ENCODE data around the gene MARCHF10. TPM values are rescaled to one million over a fixed set of nuclear protein-coding genes. Genes with fewer than 3 reads are reported as not detected.
"Not testable (repeated sequence)": the region's sequence is repeated elsewhere in the genome, so short reads cannot be mapped to it uniquely, and the experiment has no call there.

MARCHF10 gene
- total and polyA plus RNA-seq, 12 donors, result 0.04 TPM; not detected in 11

DNA sequence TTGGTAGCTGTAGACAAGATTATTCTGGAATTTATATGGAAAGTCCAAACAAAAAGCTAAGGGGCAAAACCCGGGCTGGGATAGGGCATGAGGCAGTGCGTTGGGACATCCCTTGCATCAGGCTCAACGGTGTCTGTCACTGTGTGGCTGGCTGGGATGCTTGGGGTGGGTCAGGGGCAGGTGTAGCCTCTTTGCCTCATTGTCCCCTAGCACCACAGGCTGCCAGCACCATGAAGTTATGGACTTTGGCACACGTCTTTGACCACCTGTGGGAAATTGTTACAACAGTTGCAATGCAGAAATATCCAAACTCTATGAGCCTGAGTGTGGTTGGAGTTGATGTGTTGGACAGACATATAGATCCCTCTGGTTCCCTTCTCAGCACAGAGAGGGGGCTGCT is 32.8 kb upstream of the MARCHF10 start:
- no peaks in the 10 kb centered on the region for H3K36me3 ChIP-seq
- TF ChIP-seq, protein P1, sequence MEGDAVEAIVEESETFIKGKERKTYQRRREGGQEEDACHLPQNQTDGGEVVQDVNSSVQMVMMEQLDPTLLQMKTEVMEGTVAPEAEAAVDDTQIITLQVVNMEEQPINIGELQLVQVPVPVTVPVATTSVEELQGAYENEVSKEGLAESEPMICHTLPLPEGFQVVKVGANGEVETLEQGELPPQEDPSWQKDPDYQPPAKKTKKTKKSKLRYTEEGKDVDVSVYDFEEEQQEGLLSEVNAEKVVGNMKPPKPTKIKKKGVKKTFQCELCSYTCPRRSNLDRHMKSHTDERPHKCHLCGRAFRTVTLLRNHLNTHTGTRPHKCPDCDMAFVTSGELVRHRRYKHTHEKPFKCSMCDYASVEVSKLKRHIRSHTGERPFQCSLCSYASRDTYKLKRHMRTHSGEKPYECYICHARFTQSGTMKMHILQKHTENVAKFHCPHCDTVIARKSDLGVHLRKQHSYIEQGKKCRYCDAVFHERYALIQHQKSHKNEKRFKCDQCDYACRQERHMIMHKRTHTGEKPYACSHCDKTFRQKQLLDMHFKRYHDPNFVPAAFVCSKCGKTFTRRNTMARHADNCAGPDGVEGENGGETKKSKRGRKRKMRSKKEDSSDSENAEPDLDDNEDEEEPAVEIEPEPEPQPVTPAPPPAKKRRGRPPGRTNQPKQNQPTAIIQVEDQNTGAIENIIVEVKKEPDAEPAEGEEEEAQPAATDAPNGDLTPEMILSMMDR (IDR thresholded peaks at IDR 0.05), result no peak
- no peak for ATAC-seq
- WGBS, 2 donors, result 88 to 90% methylated on average over 4 of the region's 4 CpGs
- intact Hi-C loops (cut with DNase I), result no loop called here
- H3K4me1 ChIP-seq, result no peaks in the 10 kb centered on the region
- peaks cover 0 to 21% (median 0%) of the 10 kb centered on the region in 11 donors for H3K9me3 ChIP-seq
- no peak for DNase-seq
- H3K27ac ChIP-seq, result no peak overlapping the region
- H3K27me3 ChIP-seq, result no peaks in the 10 kb centered on the region
- H3K4me3 ChIP-seq, result no peak overlapping the region

DNA sequence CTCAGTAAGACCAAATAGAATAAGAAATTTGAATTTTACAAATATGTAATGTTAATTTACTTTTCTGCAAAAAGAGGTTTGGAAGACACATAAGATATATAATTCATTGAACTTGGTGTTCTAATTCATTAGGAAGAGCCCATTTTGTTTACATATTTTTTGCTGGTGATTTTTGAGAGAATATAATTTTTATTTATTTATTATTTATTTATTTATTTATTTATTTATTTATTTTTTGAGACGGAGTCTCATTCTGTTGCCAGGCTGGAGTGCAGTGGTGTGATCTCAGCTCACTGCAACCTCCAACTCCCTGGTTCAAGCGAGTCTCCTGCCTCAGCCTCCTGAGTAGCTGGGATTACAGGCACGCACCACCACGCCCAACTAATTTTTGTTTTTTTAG is 25.7 kb upstream of the MARCHF10 start:
- H3K27ac ChIP-seq; intact Hi-C loops (cut with DNase I); H3K4me3 ChIP-seq; DNase-seq; ATAC-seq; H3K4me1 ChIP-seq; H3K36me3 ChIP-seq; H3K27me3 ChIP-seq: not testable (repeated sequence)
- peaks cover 0 to 15% (median 0%) of the 10 kb centered on the region in 11 donors for H3K9me3 ChIP-seq
- WGBS, 2 donors, result 96% methylated on average over 4 of the region's 4 CpGs

DNA sequence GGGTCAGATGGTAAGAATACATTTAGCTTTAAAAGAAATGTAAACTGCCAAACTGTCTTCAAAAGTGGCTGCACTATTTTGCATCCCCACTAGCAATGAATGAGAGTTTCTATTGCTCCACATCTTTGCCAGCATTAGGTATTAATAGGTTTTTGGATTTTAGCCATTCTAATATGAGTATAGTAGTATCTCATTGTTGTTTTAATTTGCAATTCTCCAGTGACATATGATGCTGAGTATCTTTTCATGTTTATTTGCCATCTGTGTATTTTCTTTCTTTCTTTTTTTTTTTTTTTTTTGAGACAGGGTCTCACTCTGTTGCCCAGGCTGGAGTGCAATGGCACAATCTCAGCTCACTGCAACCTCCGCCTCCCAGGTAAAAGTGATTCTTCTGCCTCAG is 24.3 kb upstream of the MARCHF10 start:
- peaks cover 0 to 6% (median 0%) of the 10 kb centered on the region in 7 donors for H3K27me3 ChIP-seq
- peaks cover 0 to 6% (median 0%) of the 10 kb centered on the region in 9 donors for H3K4me1 ChIP-seq
- ATAC-seq (no peak), DNase-seq (no peak)
- H3K4me3 ChIP-seq, result no peak overlapping the region
- H3K36me3 ChIP-seq, result no peaks in the 10 kb centered on the region
- 100% methylated on average over 1 of the region's 1 CpG for WGBS, 2 donors
- H3K27ac ChIP-seq, result no peak overlapping the region
- H3K9me3 ChIP-seq, result peaks cover 0 to 1% (median 0%) of the 10 kb centered on the region in 11 donors
- TF ChIP-seq, protein P1 (IDR thresholded peaks at IDR 0.05), result no peak
- intact Hi-C loops (cut with DNase I), result no loop called here

DNA sequence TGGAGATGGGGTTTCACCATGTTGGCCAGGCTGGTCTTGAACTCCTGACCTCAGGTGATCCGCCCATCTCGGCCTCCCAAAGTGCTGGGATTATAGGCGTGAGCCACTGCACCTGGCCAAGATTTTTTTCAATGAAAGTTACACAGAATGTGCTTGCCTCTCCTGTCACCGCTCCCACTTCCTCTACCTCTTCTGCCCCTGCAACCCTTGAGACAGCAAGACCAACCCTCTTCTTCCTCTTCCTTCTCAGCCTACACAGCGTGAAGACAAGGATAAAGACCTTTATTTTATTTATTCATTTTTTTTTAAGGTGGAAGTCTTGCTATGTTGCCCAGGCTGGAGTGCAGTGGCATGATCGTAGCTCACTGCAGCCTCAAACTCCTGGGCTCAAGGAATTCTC is 23.0 kb upstream of the MARCHF10 start:
- WGBS, 2 donors, result 71 to 82% methylated on average over 6 of the region's 6 CpGs
- DNase-seq; H3K27me3 ChIP-seq; H3K4me1 ChIP-seq; H3K36me3 ChIP-seq; H3K4me3 ChIP-seq; H3K9me3 ChIP-seq; ATAC-seq; intact Hi-C loops (cut with DNase I); H3K27ac ChIP-seq: not testable (repeated sequence)

DNA sequence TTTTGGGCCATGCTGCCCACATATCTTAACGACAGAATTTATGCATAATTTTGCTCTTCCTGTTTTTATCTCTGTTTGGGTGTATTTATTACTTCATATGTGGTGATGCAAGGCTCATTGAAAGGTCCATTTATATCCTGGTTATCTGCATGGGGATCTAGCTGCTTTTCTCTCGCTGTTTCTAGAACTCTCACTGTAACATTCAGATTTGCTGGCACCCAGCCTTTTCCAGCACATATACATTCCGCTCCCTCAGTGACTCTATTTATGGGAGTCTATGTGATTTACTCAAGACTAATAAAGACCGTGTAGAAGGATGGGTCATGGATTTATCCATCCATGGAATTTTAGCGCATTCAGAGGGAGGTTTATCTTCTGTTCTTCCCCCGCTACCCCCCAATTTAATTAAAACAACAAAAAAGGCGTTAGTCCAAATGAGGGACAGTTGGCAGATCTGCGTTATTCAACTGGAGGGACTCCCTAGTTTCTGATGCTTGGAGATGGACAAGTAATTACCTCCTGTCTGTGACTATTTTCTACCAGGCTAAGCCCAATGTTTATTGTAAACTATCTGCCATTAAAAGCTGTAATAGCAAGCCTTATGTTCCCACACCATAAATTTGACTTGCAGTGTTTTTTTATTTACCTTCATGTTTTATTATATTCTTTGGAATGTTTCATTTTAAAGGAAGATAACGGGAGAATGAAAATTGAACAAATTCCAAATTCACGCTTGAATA is 19.8 kb upstream of the MARCHF10 start:
- WGBS, 2 donors, result 39 to 43% methylated on average over 10 of the region's 10 CpGs
- TF ChIP-seq, protein P1 (IDR thresholded peaks at IDR 0.05), result no peak
- H3K36me3 ChIP-seq, result no peaks in the 10 kb centered on the region
- H3K27ac ChIP-seq, result no peak overlapping the region
- H3K27me3 ChIP-seq, result peaks cover 0 to 6% (median 0%) of the 10 kb centered on the region in 7 donors
- peaks cover 0 to 8% (median 0%) of the 10 kb centered on the region in 9 donors for H3K4me1 ChIP-seq
- ATAC-seq (no peak), DNase-seq (no peak)
- intact Hi-C loops (cut with DNase I), result loop anchor here in 1 of 10 donors (10.0 kb wide), 1 partner anchor 137 kb away; the partner anchor contains the start of gene TANC2
- H3K4me3 ChIP-seq, result no peak overlapping the region
- H3K9me3 ChIP-seq, result no peaks in the 10 kb centered on the region
